Measurements from ENCODE around the gene ZNF594.
"Not testable (repeated sequence)": the region's sequence is repeated elsewhere in the genome, so short reads cannot be mapped to it uniquely, and the experiment has no call there.

ZNF594 gene

DNA sequence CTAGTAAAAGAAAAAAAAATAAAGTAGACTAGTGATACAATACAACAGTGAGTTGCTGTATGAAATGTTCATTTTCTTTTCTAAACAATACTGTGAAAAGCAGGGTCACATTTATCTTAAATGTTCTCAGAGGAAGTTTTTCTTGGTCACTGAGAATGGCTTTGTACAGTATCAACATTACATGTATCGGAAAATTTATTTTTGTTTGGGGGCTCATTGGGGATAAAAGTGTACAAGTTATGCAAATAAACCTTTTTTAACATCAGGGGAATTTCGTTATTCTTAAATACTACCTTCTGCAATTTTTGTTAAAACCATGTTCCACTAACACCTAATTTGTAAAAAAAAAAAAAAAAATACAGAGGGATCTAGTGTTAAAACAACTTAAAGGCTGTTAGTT lies 8.7 kb upstream of the ZNF594 start:
- DNase-seq, result no peak

DNA sequence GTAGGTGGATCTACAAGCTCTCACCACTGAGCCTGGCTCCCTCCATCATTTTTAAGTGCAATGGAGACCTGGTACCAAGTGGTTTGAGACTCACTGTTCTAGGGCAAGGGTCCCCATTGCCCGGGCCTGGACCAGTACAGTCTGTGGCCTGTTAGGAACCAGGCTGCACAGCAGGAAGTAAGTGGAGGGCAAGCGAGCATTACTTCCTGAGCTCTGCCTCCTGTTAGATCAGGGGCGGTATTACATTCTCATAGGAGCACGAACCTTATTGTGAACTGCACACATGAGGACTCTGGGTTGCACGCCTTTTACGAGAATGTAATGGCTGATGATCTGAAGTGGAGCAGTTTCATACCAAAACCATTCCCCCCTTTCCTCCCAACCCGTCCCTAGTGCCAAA lies 6.8 kb upstream of the ZNF594 start:
- DNase-seq, result no peak

DNA sequence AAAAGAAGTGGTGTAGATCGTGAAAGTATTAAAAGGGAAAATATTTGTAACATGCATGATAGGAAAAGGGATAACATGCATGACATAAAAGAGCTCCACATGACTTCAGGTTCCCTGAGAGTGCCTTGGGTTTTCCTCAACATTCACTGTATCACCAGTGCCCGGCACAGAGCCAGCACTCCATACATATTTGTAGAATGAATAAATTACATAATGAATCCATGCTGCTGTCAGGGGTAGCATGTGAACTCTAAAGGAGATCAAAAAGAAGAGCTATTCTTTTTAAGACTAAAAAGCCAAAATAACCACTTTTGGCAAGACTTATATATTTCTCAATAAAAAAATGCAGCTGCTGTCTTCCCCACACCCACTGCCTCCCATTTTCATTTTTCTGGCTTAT lies 2.7 kb upstream of the ZNF594 start:
- DNase-seq, result no peak

DNA sequence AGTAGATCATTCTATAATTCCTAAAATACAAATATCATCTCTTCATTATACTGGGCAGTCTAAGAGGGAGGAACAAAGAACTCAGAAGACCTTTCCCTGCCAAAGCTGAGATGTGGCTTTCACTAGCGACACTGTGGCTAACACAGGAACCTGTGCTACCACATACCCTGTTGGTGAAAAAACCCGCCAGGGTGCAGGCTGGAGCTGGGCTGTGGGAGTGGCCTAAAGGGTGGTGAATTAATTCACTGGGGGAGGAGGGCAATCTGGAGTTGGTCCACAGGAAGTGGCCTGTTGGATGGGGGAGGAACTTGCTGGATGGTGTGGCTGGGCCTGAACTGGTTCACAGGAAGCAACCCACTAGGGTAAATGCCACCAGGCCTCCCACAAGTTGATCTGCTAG lies 7.4 kb downstream of the ZNF594 start:
- peak; percentile 42 for DNase-seq

DNA sequence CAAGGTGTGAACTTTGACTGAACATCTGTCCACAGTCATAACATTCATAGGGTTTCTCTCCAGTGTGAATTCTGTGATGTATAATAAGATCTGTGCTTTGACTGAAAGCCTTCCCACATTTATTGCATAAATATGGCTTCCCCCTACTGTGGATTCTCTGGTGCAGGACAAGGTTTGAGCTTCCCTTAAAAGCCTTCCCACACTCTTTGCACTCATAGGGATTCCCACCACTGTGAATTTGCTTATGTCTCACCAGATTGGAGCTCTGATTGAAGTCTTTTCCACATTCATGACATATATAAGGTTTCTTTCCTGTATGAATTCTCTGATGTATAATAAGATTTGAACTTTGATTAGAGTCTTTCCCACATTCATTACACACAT lies 8.3 kb downstream of the ZNF594 start:
- no peak for DNase-seq

DNA sequence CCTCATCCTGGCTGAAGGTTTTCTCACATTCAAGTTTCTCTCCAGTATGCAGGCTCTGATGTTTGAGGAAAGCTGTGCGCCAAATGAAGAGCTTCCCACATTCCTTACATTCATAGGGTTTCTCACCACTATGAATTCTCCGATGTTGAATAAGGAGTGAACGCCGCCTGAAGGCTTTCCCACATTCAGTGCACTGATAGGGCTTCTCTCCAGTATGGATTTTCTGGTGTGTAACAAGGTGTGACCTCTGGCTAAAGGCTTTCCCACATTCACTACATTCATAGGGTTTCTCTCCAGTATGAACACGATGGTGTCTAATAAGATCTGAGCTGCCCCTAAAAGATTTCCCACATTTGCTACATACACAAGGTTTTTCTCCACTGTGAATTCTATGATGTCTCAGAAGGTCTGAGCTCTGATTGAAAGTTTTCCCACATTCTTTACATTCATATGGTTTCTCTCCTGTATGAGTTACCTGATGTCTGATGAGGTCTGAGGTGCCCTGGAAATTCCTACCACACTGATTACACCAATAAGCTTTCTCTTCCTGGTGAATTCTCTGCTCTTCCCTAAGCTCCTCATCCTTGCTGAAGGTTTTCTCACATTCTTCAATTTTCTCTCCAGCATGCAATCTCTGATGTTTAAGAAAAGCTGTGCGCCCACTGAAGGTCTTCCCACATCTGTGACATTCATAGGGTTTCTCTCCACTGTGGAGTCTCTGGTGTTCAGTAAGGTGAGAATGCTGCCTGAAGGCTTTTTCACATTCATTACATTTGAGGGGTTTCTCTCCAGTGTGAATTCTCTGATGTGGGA lies 8.9 kb downstream of the ZNF594 start:
- DNase-seq, result no peak

DNA sequence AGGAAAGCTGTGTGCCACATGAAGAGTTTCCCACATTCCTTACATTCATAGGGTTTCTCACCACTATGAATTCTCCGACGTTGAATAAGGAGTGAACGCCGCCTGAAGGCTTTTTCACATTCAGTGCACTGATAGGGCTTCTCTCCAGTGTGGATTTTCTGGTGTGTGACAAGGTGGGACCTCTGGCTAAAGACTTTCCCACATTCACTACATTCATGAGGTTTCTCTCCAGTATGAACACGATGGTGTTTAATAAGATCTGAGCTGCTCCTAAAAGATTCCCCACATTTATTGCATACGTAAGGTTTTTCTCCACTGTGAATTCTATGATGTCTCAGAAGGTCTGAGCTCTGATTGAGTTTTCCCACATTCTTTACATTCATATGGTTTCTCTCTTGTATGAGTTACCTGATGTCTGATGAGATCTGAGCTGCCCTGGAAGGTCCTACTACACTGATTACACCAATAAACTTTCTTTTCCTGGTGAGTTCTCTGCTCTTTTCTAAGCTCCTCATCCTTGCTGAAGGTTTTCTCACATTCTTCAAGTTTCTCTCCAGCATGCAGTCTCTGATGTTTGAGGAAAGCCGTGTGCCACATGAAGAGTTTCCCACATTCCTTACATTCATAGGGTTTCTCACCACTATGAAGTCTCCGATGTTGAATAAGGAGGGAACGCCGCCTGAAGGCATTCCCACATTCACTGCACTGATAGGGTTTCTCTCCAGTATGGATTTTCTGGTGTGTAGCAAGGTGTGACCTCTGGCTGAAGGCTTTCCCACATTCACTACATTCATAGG lies 10.0 kb downstream of the ZNF594 start:
- DNase-seq, result no peak

DNA sequence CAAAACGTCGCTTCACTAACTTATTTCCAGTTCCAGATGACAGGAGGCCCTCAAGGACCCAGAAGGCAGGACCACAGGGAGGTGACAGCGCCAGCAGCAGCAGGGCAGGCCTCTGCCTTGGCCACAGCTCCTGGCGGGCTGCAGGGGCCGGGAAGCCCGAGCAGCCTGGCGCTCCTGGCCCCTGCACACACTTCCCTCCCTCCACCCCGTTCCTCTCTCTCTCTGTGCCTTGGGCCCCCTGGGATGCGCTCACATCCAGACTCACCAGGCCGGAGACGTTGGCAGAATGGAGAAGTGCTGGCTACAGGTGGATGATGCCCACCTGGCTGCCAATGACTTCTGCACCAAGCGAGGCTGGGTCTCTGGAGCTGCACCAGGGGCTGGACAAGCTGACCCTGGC lies 12.7 kb downstream of the ZNF594 start:
- DNase-seq, result no peak

DNA sequence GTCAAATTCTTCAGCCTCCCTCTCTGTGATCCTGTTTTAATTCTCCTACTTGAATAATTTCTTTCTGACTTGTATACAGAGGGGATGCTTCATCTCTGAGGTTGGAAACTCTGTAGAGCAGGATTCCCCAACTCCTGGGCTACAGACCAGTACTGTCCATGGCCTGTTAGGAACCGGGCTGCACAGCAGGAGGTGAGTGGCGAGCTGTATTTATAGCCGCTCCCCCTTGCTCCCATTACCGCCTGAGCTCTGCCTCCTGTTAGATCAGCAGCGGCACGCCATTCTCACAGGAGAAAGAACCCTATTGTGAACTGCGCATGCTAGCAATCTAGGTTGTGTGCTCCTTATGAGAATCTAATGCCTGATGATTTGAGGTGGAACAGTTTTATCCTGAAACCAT lies 16.6 kb downstream of the ZNF594 start:
- DNase-seq, result not testable (repeated sequence)

DNA sequence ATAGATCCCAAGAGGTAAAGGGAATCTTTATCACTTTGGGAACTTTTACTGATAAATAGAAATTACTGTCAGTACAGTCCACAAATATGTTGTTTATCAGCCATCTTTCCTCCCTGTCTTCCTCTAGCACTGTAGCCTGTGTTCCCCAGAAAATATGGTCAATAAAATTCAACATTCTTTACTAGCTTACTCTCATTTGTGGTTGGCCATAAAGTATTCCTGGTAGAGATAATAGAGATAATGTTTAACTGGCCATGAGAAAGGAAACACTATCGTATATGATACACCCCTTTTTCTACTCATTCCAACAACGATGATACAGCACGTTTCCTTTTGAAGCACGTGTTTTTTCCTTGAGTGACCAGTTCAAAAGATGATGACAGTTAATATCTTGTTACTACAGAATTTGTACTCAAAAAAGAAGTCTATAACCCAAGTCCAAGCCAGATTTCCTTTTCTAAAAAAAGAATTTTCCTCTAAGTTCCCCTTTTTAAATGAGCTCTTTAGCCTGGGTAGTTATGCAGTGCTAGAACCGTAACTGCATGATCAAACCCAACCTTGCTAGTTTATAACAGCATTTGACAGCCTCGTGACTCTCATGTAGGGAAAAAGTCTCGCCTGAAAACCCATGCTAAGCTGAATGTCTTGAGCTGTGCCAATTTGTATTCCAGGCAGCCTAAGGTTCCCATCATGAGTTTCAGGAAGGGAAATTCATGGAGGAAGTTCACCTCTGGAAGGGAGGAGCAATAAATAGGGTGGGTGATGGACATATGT lies 25.7 kb downstream of the ZNF594 start:
- DNase-seq, result not testable (repeated sequence)

DNA sequence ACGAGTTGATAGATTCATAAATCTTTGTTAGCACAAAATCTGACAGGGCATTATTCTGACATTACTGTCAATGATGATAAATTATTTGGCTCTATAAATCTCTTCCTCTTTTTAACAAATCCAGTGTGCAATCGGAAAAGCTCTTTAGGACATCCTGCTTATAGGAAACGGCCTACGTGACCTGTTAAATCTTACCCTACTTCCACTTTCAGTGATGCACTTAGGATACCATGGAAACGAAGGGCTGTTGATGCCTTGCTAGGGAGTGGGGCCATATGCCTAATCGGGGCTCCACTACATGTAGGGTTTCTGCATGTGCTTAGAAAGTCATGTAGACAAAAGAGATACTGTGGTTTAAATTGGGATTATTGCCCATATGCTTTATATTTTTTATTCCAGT lies 27.2 kb downstream of the ZNF594 start:
- DNase-seq, result no peak

DNA sequence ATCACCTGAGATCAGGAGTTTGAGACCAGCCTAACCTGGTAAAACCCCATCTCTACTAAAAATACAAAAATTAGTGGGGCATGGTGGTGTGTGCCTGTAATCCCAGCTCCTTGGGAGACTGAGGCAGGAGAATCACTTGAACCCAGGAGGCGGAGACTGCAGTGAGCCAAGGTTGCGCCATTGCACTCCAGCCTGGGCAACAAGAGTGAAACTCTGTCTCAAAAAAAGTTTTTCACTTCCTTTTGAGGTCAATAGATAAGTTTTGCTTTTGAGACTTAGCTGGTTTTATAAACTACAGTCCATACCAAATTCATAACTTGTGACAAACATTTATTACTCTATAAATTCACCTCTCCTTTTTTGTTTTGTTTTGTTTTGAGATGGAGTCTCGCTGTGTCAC lies 29.9 kb downstream of the ZNF594 start:
- DNase-seq, result not testable (repeated sequence)

DNA sequence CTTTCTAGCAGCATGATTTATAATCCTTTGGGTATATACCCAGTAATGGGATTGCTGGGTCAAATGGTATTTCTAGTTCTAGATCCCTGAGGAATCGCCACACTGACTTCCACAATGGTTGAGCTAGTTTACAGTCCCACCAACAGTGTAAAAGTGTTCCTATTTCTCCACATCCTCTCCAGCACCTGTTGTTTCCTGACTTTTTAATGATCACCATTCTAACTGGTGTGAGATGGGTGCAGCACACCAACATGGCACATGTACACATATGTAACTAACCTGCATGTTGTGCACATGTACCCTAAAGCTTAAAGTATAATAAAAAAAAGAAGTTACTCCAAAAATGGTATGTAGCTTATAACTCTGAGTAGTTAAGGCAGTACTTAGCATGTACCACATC lies 31.0 kb downstream of the ZNF594 start:
- not testable (repeated sequence) for DNase-seq

DNA sequence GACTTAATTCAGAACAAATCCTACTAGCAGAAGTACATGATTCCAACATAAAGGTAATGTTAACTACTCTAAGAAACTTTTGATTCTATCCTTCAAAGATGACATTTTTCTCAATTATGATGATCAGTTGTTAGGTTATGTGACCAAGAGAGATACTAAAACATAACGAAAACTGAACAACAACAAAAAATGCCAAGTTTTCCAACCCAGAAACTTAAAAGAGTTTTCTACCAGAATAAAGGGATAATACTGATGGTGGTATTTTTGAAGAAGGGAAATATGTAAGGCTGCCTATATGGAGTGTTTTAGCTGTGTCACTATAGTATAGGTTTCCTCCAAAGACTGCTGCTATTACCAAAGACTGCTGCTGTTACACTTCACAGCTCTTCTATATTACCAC lies 45.5 kb downstream of the ZNF594 start:
- DNase-seq, result not testable (repeated sequence)

DNA sequence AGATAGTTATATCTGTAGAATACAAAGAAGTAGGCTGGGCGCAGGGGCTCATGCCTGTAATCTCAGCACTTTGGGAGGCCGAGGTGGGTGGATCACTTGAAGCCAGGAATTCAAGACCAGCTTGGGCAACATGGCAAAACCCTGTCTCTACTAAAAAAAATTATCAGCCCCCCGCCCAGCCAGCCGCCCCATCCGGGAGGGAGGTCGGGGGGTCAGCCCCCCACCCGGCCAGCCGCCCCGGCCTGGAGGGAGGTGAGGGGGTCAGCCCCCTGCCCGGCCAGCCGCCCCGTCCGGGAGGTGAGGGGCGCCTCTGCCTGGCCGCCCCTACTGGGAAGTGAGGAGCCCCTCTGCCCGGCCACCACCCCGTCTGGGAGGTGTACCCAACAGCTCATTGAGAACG lies 48.8 kb downstream of the ZNF594 start:
- not testable (repeated sequence) for DNase-seq

DNA sequence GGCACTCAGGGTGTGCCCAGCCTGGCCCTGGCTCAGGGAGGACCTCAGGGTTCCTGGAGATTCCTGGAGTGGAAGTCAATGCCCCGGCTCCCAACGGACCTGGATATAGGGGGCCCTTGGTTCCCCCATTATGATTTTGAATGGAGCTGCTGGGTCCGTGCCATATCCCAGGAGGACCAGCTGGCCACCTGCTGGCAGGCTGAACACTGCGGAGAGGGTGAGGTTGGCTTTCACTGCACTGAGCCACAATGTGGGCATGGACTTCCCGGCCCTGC lies 52.3 kb downstream of the ZNF594 start:
- no peak for DNase-seq

DNA sequence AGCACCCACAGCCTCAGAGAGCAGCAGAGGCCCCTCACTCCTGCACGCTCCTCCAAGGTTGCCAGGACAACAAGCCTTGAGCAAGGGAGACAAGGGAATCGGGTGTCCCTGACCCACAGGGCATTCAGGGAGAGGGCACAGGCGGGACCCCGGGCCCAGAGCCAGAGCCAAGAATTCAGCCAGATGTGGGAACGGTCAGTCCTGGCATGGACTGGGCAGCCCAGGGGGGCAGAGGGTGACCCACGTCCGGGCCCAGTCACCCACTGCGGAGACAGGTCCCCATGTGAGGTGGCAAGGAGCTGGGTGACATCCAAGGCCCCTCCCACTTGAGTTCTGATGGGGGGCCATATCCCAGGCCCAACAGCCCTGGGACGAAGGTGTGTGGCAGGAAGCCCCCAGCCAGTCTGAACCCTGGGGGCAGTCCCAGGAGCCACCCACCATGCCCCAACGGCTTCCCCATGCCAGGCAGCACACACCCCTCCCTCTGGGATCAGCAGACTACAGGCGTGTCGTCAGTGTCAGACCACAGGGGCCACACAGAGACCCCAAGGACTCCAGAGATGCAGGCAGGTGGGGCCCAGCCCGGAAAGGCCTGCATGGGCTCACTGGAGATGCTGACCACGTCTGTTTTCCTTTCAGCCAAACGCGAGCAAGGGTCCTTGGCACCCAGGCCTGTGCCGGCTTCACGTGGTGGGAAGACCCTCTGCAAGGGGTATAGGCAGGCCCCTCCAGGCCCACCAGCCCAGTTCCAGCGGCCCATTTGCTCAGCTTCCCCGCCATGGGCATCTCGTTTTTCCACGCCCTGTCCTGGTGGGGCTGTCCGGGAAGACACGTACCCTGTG lies 52.8 kb downstream of the ZNF594 start:
- DNase-seq, result no peak

DNA sequence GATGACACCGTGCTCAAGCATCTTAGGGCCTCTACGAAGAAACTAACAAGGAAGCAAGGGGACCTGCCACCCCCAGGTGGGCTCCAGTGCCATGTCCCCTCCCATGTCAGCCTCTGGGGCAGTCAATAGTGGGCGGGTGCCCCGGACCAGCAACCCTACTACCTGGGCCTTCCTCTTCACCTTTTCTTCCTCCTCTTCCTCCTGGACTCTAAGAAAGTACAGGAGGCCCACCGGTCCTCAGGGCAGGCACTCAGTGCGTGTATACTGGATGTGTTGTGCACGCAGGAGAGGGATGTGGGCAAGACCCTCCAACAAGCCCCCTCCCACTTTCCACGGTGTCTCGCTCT lies 53.5 kb downstream of the ZNF594 start:
- not testable (repeated sequence) for DNase-seq

DNA sequence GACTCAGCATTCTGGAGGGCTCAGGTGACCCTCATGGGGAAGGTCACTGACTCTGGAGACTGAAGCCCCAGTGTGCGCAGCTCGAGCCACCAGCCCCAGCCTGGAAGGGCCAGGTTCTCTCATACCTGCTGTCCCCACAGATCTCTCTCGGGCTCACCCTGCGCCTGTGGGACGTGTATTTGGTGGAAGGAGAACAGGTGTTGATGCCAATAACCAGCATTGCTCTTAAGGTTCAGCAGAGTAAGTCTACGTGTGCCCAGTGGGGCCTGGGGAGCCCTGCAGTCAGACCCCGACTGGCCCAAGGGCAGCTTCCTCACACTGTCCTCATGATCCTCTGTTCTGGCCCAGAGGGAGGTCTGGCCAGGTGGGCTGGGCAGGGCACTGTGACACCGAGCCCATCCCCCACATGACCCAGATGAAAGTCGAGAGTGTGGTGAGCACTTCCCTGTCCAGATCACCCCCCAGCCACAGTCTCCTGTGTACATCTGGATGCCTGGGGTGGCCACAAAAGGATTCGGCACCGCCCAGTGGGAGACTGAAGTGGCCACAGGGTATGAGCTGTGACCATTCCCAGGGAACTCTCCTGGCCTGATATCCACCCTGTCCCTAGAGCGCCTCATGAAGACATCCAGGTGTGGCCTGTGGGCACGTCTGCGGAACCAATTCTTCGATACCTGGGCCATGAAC lies 54.0 kb downstream of the ZNF594 start:
- not testable (repeated sequence) for DNase-seq

DNA sequence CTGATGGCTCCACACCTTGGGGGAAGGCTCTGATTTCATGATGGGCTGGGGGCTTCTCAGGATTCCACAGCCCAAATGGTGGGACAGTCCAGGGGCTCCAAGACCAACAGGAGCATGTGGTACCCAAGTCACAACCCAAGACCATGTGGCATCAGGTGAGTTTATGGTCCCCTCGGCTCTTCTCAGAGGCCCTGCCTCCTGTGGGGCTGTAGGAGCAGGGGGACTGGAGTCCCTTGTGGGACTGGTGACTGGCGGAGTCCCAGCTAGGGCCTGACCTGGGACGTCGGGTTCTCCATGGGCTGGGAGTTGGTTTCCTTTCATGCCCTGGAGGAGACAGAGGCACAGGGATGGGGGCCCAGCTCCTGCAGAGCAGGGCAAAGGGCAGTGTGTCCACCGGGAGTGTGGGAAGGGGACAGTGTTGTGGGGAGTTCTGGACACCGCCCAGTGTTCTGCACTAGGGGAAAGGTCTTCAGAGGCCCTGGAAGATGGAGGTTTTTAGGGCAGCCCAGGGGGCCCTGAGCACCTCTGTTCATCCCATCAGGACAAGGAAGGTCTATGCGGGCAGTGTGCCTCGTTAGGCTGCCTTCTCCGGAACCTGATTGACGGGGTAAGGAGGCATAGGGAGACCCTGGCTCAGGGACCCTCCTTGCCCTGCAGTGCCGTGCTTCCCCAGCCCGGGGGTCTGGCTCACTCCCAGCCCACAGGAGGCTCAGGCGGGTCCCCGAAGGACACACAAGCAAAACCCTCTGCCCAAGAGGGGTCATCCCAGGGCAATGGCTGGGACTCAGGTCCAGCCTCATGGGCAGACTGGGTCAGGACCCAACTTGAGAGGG lies 54.9 kb downstream of the ZNF594 start:
- not testable (repeated sequence) for DNase-seq
